BJ (cell line): ENCODE results near the gene REX1BD. TPM values are rescaled to one million over a fixed set of nuclear protein-coding genes. Genes with fewer than 3 reads are reported as not detected.
"Not testable (repeated sequence)": the region's sequence is repeated elsewhere in the genome, so short reads cannot be mapped to it uniquely, and the experiment has no call there.

Experiments used
- CTCF ChIA-PET: fragments of 350-600 bp; formaldehyde crosslinking; extraction: SDS; loops from one replicate; lab custom pipeline; 2021; ENCODE audit warnings: antibody characterized with exemption, inconsistent platforms; lab: Yijun Ruan, JAX
- POLR2A ChIA-PET: fragments of 300-600 bp; sonication (Branson Sonifier 250); formaldehyde crosslinking; extraction: SDS; loops from one replicate; lab custom pipeline; 2021; ENCODE audit warnings: antibody characterized with exemption; lab: Charles Lee
- DNase-seq: peaks from one replicate; pipeline ENCODE4 v3.0.0-alpha.2; 2011; ENCODE audit warnings: low read depth
- H3K27me3 ChIP-seq: 2 replicates; pipeline ENCODE4 v1.6.0; 2011; ENCODE audit warnings: low read length; ENCODE audit not compliant: control insufficient read depth, insufficient read depth
- H3K36me3 ChIP-seq: 2 replicates; pipeline ENCODE4 v1.5.1; 2011; ENCODE audit warnings: low read length; ENCODE audit not compliant: control insufficient read depth, insufficient read depth
- H3K4me3 ChIP-seq: 2 replicates; pipeline ENCODE4 v1.5.1; 2011; ENCODE audit warnings: low read depth, mild to moderate bottlenecking, control low read depth, low read length
- polyA minus RNA-seq: library from RNA; depleted of rRNA, polyadenylated mRNA; stranded (reverse); fragments of >200 nt; gene quantifications from 2 replicates; pipeline ENCODE4 v1.2.3, GENCODE V29; 2011; rRNA and poly(A)+ RNA removed
- polyA plus RNA-seq: library from polyadenylated mRNA; depleted of rRNA; stranded (reverse); fragments of >200 nt; gene quantifications from 2 replicates; pipeline ENCODE4 v1.2.3, GENCODE V29; 2011; rRNA removed
- TF ChIP-seq, protein P1 (sequence below): IDR thresholded peaks from 2 replicates; pipeline ENCODE4 v1.5.1; 2011; ENCODE audit warnings: low read depth, mild to moderate bottlenecking, control low read depth, inconsistent platforms, low read length, moderate library complexity; ENCODE audit not compliant: insufficient read depth

Gene REX1BD
- polyA plus RNA-seq (22.4 and 24.3 TPM in 2 replicates), polyA minus RNA-seq (1.9 and 2.2 TPM in 2 replicates)

DNA sequence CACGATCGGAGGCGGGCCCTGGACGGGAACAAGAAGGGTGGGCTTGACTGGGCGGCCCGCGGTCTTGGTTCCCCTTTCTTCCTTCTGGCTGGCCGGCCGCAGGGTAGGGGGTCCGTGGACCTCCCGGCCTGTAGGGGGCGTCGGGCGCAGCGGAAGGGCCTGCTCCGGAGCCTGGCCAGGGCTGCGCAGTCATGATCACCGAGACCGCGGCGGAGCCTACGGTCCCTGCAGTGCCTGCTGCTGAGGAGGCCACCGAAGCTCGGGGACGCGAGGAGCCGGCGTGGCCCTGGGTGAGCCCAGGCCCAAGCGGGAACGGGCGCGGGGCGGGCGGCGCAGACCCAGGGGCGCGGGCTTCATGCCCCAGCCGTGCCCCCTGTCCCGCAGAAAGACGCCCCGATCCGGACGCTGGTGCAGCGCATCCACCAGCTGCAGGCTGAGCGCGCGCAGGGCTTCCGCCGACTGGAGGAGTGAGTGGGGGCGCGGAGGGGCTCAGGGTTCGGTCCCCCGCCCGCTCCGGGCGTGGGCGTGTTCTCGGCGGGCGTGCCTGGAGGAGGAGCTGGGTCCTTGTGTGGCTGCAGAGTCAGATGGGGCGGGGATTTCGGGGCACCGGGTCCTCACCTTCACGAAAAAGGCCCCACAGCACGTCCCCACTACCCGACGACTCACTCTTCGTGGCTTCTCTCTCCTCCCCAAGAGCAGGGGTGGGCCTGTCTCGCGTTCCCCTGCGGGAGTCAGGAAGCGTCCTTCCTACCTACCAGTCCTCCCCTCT lies at the start of gene REX1BD:
Gene REX1BD, plus strand, starts transcription at position 188 of the 769 bp plus-strand sequence. Its CDS starts 4 bp downstream, at position 192.
- TF ChIP-seq, protein P1, sequence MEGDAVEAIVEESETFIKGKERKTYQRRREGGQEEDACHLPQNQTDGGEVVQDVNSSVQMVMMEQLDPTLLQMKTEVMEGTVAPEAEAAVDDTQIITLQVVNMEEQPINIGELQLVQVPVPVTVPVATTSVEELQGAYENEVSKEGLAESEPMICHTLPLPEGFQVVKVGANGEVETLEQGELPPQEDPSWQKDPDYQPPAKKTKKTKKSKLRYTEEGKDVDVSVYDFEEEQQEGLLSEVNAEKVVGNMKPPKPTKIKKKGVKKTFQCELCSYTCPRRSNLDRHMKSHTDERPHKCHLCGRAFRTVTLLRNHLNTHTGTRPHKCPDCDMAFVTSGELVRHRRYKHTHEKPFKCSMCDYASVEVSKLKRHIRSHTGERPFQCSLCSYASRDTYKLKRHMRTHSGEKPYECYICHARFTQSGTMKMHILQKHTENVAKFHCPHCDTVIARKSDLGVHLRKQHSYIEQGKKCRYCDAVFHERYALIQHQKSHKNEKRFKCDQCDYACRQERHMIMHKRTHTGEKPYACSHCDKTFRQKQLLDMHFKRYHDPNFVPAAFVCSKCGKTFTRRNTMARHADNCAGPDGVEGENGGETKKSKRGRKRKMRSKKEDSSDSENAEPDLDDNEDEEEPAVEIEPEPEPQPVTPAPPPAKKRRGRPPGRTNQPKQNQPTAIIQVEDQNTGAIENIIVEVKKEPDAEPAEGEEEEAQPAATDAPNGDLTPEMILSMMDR: peak; percentile 89
- POLR2A ChIA-PET: no interaction called here
- peak within 1 kb of the TSS; percentile 76 for H3K4me3 ChIP-seq
- no peak for DNase-seq
- CTCF ChIA-PET: interaction anchor here (0.6 to 5.3 kb wide), 44 partner anchors 8 to 391 kb away, joined by 3 to 37 read pairs (median 4); partner anchors contain the start of genes ELL, KXD1, UBA52 and UPF1
- no peaks in the 10 kb centered on the region for H3K27me3 ChIP-seq
- peaks cover 4% of the 10 kb centered on the region for H3K36me3 ChIP-seq

DNA sequence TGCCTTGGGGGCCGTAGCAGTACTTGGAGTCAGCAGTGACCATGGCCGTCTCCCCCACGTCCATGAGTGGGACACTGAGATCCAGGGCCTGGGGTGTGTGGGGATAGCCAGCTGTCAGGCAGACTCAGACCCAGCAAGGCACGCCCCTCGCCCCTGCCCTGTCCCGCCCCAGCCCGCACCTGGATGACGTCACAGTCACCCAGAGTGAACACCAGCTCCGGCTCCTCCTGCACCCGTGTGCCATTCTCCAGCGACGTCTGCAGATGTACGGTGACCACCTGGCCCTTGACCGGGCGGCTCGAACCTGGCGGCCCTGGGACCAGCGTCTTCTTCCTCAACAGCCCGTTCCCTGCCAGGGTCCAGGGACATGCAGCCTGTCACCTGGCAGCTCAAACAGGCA lies 49.2 kb upstream of the REX1BD start:
- Histone ChIP-seq H3K4me3 (no peak overlapping the region), H3K36me3 (peaks cover 40% of the 10 kb centered on the region), H3K27me3 (no peaks in the 10 kb centered on the region)
- ChIA-PET POLR2A (interaction anchor here (0.5 kb wide), 1 partner anchor 17 kb away, joined by 7 read pairs; no protein-coding TSS in a partner anchor), CTCF (interaction anchor here (1.6 kb wide), 1 partner anchor 88 kb away, joined by 3 read pairs; no protein-coding TSS in a partner anchor)
- DNase-seq: no peak
- TF ChIP-seq, protein P1: no peak

DNA sequence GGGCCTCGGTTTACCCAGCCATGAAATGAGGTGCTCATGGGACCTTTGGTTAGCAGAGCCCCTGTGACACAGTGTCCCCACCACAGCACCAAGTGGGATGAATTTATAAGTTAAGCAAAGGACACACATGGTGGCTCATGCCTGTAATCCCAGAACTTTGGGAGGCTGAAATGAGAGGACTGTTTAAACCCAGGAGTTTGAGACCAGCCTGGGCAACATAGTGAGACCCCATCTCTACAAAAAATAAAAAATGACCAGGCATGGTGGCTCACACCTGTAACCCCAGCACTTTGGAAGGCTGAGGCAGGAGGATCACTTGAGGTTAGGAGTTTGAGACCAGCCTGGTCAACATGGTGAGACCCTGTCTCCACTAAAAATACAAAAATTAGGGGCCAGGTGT lies 48.4 kb upstream of the REX1BD start:
- H3K36me3 ChIP-seq: peaks cover 38% of the 10 kb centered on the region
- CTCF ChIA-PET: interaction anchor here (1.6 kb wide), 1 partner anchor 89 kb away, joined by 3 read pairs; no protein-coding TSS in a partner anchor
- H3K4me3 ChIP-seq, H3K27me3 ChIP-seq, POLR2A ChIA-PET, DNase-seq: not testable (repeated sequence)

DNA sequence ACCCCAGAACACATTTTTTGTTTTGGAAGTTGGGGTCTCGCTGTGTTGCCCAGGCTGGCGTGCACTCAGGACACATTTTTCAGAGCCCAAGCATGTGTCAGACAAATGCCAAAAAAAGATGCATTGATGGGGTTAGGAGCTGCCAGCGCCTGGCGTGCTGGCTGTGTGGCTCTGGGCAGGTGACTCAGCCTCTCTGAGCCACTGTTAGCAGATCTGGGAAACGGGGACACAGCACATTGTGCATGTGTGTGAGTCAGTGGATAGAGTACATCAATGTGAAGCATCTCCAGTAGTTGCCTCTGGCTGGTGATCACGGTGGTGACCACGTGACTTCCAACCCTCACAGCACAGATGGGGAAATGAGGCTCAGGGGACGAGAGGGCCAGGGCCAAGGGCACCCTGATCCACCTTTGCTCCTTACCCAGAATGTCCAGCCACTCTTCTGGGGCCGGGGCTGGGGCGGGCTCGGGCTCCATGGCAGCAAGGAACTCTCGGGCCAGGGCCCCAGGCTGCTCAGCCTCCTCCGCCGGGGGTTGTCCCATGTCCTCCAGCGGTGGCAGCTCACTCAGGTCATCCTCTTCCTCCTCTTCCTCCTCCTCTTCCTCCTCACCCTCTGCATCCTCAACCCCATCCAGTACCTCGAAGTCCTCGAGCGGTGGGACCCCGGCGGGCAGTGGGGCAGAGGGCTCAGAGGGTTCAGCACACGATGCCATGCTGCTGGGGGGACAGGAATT lies 47.2 kb upstream of the REX1BD start:
- Histone ChIP-seq H3K4me3 (no peak overlapping the region), H3K36me3 (peaks cover 33% of the 10 kb centered on the region), H3K27me3 (no peaks in the 10 kb centered on the region)
- no peak for DNase-seq
- TF ChIP-seq, protein P1: no peak
- ChIA-PET CTCF (no interaction called here), POLR2A (no interaction called here)

DNA sequence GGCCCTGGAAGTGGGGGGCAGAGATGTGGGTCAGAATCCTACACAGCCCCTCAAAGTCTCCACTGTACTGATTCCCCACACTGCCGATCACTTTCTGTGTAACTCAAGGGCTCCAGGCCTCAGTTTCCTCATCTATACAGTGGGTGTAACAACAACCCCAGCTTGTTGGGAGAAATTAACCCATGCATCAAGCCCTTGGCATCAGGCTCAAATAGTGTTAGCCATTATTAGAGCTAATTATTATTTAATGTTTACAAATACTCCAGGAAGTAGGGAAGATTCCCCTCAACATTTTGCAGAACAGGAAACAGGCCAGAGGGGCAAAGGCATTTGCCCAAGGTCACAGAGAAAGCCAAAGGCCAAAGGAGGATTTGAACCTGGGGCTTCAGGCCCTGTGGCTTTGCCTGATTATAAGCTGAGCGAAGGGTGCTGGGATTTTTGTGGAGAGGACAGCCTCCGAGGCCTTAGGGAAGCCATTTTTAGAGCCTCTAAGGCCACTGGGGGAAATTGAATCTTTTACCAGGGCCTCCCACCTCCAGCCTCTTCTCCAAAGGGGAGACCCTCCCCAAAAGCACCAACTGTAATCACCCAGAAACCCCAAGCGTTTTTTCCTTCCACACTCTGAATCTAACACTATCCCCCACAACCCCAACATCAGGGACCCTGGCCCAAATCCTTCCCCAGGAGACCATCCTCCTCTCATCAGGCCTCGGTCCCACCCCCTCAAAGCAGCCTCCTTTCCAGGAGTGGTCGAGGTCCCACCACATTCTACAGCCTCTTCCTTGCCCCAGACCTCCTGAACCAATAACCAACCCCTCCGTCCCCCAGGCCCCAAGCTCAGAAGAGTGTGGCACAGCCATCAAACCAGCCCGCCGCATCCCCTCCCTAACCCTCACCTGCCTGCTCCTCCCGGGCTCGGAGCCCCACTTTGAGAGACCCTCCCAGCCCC lies 46.3 kb upstream of the REX1BD start:
- TF ChIP-seq, protein P1: no peak
- H3K27me3 ChIP-seq: no peaks in the 10 kb centered on the region
- peak overlapping the region; percentile 95 for H3K4me3 ChIP-seq
- ChIA-PET CTCF (interaction anchor here (1.0 kb wide), 1 partner anchor 12 kb away, joined by 4 read pairs; no protein-coding TSS in a partner anchor), POLR2A (no interaction called here)
- no peak for DNase-seq
- peaks cover 26% of the 10 kb centered on the region for H3K36me3 ChIP-seq
